ENCODE results near the gene CTAGE1.
"Not testable (repeated sequence)": the region's sequence is repeated elsewhere in the genome, so short reads cannot be mapped to it uniquely, and the experiment has no call there.

Gene CTAGE1

DNA sequence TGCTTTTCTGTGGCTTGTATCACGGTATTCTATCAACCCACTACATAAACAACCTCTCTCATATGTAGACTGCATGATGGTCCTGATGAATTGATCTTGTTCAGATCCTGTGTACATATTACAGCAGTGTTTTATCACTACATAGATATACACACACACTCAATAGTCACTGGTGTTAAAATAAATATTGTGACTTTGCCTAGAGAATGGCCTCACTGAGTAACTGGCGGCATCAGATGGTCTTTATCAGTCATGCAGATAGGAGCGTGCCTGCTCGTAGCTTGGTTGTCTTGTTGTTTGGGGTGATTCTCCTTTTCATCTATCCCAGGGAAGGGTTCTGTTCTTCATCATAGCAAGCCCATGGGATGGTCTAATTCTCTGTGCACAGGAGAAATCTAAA is 18.4 kb upstream of the CTAGE1 start:
- no peak for DNase-seq (ENCODE audit: low read depth)

DNA sequence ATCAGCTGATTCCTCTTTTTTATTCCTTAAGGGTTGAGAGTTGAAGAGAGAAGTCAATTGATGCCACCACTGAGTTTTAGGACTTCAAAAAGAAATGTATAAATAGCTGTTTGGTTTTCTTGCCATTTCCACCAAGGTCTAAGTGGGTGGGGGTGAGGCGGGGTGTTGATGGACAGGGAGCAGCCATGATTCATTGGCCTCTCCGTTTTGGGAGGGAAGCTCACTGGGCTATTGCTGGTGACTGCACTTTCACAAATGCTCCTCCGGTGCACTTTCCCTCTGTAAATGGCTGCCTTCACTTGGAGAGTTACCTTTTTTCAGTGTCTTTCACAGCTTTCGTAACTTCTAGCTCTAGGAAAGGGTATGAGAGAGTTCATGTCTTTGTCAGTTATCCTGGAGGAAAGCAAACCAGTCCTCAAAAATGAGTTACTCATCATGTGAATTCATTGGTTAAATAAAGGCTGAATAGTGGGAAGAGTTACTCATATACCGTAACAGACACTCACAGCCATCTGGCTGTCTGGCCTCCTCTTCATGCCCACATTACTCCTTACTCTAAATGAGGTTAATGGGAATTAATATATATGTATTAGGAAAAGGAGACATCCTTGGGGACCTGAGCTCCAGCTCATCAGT is 17.4 kb upstream of the CTAGE1 start:
- no peak for DNase-seq (ENCODE audit: low read depth)

DNA sequence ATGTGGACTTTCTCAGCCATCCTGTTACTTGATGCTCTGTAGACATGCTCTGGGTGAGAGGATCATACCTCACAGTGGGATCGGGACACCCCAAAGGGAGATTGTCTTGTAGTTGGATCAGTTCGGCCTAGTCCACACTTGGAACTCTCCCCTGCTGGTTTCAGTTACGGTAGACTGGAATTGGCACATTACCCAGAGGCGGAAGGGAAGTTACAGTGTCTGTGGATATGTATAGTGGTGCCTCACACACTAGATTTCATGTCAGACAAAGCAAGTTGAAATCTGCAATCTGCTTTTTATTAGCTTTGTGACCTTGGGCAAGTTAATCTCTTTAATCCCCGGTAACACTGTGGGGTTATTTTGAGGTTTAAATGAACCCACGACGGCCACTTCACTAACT is 16.2 kb upstream of the CTAGE1 start:
- DNase-seq (ENCODE audit: low read depth) = no peak

DNA sequence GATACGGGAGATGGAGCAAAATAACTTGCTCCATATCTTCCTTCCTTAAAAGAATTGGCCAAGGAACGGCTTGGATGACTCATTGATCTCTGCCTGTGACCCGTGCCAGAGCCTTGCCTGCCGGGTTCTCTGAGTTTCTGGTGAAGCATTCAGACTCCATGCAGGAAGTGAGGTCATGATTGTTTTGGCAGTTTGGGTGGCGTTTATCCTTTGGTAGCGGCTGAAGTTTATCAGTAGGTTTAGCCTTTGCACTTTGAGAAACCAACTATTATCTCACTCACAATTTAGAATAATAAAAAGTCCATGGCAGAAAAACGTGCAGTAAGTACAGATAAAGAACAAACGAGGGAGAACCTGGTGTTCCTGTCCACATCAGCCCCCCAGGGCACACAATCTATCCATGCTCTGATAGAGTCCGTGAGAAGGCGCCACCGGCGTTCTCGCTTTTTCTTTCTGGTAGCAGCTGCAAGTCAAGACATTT is 15.0 kb upstream of the CTAGE1 start:
- DNase-seq (ENCODE audit: low read depth) = no peak

DNA sequence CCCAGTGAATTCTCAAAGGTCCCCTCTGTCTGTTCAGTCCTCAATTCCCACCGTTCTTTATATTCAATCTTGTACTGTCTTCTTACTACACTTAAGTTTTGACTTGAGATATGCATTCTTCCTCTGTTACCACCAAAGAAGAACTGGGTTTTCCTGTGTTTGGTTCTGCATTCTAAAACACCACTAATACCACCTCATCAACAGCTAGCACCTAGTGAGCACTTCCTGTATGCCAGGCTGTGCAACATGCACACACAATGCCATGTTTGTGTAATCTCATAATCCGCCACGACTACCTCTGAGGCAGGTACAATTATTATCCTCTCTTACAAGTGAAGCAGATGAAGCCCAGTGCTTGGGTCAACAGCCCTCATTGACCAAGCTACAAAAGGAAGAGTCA is 11.8 kb upstream of the CTAGE1 start:
- DNase-seq (ENCODE audit: low read depth) = no peak

DNA sequence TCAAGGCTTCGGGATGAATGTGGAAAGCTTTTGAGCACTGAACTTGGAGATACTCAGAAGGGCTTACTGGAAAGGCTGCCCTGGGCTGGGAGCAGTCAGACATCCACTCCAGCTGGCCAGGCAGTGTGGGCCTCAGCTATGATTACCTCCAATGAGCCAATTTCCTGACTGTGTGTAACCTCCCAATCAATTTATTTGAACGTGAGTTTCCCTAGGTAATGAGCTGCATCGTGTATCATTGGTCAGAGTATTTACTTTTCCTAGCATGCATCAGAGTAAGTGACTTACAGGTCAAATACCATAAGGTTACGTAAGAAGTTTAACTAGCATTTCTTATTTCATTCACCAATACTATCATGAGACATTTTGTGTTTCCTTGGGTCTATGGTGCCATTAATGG is 11.0 kb upstream of the CTAGE1 start:
- no peak for DNase-seq (ENCODE audit: low read depth)

DNA sequence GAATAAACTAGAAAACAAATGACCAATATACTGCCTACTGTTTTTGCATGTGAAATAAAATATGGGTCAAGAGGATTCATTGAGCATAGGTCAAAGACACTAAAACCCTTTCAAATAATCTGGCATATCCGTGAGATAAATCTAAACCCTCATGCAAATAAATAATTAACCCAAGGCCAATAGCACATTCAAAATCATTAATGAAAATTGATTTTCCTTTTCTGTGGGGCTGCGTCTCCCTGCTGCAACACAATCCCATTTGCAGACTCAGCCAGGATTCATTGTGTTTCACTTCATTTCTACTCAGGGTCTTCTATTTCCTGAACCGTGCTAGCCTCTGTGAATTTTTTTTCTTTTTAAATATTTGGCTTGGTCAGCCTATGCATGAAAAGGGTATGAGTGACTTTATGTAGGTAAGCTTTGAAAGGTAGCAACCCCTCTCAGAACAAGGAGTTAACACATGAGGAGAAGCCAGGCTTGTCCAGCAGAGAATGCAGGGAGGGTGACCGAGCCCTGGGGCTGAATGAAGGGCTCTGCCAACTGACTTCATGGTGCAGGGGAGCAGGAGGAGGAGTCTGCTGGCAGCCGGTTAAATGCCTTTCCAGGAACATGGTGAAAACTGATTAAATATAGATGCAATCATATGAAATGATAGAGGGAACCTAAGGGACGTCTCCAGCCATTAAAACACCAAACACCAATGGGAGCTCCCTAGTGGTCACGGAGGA is 10.3 kb upstream of the CTAGE1 start:
- DNase-seq (ENCODE audit: low read depth) = no peak

DNA sequence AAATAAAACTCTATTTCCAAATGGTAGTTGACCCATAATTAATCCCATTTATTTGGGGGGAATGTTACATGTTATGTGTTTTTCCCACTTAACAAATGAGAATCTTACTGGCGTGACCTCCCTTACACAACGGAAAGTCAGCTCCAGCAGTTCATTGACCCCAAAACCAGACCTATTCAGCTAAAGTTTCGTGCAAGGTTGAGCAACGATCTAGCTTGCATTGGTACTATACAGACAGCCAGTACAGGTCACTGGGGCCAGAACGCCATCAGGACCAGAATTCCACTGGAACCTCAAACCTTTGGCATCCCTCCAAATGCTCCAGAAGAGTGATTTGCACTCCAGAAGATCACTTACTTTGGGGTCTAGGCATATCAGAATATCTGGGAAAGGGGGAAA is 6.8 kb upstream of the CTAGE1 start:
- no peak for DNase-seq (ENCODE audit: low read depth)

DNA sequence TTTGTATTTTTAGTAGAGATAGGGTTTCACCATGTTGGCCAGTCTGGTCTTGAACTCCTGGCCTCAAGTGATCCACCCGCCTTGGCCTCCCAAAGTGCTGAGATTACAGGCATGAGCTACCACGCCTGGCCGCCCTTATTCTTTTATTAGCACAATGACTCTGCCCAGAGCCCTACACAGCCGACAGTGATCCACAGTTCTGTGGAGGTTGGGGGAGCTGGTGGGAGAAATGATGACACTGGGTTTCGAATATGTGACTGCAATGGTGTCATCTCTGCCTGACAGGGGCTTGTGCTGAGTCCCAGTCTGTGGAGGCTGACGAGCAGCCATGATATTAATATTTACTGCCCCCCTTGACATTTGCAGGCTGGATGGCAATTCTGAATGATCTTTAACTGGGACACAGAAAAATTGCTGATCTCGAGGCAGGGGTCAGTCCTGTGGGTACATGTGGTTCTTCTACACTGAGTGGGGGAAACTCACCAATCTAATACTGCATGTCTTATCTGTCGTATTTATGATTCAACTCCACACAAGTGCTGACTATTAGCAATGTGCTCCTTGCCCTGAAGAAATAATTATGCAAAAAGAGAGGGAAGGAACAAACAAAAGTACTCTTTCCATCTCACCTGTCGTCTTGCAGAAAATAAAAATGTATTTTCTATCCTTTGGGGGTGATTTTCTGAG is 6.3 kb upstream of the CTAGE1 start:
- DNase-seq (ENCODE audit: low read depth) = no peak

DNA sequence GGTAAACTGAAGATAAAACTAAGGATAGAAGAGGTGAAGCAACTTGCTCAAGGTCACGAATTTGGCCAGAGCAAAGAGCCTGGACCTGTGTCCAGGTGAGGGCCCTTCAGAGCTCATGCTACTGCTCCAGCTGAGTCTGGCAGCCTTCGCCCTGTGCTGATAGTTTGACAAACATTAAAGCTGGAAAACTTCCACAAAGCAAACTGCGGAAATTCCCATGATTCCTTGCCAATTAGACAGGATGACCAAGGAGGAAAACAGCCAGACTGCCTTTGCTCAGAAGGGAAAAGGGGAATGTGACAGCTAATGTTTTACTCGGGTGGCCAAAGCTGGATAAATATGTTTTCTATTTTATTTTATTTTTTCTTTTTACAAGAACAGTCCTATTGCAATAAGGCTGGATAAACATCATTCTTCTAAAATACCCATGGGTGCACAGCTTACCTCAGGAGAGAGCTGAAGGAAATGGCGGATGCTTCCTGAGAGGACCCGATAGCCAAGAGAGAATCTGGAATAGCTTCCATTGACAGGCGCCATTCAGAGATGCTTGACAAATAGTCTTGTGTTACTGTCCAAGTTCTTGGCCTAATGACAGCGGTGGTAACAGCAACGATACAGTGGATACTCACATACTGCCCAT is 5.3 kb upstream of the CTAGE1 start:
- DNase-seq (ENCODE audit: low read depth) = no peak

DNA sequence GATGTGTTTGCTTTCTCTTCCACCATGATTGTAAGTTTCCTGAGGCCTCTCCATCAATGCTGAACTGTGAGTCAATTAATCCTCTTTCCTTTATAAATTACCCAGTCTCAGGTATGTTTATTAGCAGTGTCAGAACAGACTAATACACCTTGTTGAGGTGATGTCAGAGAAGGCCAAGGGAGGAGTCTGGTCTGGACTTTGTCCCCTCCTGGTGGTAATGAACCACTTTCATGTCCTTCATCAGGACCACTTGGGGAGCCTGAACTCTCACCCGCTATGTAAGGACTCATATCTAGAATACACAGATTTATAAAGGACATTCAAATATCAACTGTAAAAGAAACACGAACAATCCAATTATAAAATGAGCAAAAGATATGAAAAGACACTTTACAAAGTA is 2.9 kb upstream of the CTAGE1 start:
- no peak for DNase-seq (ENCODE audit: low read depth)

DNA sequence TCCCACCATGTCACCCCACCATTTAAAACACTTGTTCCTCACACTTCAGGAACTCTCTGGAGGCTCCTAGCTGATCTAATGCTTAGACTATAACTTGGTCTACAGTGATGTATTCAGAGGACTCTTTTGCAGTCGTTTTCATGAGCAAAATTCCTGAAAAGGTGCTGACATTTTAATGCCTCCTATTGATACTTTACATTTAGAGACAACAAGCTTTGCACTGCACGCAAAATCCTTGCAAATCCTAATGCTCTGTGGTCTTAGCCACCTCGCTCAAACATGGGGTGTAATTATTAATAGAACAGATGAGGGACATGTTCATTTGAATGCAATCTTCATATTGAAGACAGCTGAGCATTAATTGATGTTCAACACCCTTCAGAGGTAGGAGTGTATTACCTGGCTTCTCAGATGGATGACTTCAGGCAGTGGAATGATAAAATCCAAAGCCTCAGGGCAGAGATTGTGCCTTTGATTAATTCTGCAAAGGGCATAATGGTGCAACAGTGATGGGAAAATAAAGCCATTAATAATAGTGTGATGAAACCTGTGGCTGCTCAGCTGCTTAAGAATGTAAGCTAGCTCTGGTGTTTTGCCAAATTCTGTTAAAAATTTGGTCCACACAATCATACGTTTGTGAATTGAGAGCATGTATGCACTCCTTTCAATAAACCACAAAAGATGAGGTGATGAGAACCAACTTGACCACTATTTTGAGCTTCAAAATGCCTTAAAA is 5.4 kb downstream of the CTAGE1 start:
- no peak for DNase-seq (ENCODE audit: low read depth)

DNA sequence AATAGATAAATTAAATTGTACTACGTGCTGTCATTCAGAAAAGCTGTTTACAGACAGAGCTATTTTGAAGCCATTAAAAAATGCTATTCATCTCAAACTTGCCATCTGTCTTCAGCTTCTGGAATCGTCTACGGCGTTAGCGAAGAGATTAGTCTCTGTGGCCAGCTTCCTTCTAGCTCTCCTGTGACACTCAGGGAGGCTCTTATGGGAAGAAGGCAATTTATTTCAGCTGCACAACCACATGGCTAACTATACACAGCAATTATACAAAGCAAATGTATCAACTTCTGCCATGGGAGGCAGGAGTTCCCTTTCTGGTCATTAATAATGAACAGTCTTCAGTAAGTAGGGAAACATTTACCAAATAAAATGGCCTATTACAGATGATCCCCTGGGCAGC is 6.3 kb downstream of the CTAGE1 start:
- no peak for DNase-seq (ENCODE audit: low read depth)

DNA sequence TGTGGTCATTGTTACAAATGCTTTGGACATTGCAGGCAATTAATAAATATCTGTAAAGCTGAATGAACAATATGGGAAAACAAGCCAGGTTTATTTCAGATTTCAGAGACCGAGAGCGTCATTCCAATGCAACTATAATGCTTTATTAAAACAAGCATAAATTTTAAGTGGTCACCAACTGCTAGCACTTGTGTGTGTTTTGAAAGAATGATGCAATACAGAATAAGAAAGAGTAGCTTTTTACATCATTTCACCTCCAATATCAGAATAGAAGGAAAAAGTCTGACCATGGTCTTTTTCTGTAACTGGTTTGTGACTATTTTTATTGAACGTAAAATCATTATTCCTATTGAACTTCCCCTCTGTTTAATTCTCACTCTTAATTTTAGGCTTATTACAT is 7.6 kb downstream of the CTAGE1 start:
- DNase-seq (ENCODE audit: low read depth) = no peak

DNA sequence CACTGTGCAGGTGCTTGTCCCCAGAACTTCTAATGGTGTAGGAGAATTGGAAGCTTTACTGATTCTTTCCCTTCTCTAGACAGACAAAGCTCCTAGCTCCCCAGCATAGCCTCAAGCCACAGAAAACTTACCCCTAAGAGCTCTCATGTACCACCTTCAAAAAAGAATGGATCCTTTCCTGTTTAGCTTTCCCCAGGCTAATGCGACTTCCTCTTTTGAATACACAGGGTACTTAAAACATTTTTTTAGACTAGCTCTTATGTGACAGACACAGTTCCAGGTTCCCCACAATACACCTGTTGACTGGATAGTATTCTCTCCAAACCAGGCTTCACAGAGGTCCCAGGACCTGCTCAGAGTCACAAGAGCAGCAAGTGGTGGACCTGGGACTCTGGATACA is 8.3 kb downstream of the CTAGE1 start:
- no peak for DNase-seq (ENCODE audit: low read depth)

DNA sequence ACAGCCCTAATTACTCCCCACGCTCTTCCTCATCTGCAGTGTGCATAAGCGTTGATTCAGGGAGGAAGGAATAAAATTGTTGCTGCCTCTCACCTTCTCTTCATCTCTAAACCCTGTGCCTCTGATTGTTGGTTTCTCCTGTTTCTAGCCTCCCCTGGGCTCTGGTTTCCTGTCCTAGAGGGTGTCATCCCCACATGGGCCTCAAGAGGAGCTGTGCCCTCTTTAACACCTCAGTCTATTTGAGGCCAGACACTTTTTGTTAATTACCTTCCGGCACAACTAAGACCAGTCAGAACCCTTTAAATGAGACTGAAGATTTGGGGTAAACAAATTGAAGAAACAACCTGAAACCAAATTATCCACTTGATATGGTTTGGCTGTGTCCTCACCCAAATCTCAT is 9.7 kb downstream of the CTAGE1 start:
- DNase-seq (ENCODE audit: low read depth) = no peak

DNA sequence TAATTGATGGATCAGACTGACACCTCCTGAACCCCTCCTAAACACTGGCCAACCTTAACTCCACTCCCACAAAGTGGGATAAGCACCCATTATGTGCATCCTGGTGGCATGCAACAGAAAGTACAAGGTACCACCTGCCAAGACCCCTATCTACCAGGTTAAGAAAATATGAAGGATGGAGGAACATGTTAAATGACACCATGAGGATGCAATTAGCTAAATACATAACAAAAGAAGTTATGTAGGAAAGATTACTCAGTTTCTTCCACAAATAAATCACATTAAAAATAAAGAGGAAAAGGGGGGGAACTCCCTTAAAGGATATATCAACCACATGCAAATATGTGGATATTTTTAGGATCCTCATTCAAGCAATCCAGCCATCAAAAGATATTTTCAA is 12.6 kb downstream of the CTAGE1 start:
- no peak for DNase-seq (ENCODE audit: low read depth)

DNA sequence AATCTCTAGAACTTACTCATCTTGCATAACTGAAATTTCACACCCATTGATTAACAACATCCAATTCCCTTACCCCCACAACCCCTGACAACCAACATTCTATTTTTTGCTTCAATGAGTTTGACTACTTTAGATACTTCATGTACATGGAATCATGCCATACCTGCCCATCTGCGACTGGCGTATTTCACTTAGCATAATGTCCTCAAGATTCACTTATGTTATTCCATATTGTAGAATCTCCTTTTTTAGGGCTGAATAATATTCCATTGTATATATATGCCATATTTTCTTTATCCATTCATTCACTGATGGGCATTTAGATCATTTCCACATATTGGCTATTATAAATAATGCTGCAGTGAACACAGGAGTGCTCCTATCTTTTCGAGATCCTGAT is 13.8 kb downstream of the CTAGE1 start:
- DNase-seq (ENCODE audit: low read depth) = no peak

DNA sequence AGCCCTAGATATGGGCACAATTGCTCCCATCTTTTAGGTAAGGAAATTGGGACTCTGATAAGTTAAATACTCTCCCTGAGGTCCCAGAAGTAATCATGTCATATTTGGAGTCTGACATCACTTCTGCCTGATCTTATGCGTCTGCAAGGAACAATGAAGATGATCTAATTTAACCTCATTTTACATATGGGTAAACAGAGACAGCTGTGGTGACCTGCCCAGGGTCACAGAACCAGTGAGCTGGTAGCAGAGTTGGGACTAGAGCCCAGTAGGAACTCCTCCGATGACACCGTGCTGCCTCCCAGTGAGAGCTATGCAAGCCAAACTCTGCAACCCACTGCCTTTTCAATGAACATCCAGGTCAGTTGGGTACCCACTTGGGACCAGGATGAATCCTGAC is 17.8 kb downstream of the CTAGE1 start:
- DNase-seq (ENCODE audit: low read depth) = no peak

DNA sequence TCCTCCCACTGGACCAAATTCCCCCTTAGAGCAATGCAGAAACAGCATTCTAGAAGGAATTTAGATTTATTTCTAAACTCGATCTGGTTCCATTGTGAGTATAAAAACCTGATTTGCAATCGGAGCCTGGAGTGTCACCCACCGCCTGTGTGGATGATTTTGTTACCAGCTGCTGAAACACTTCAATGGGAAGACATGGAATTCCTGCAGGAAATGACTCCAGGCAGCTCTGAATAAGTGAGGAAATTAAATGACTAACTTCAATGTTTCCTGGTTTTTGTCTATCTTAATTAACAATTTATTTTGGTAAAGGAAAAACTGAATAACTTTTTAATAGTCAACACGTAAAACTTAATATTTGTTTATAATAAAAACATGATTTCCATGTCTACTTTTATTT is 19.3 kb downstream of the CTAGE1 start:
- DNase-seq (ENCODE audit: low read depth) = no peak

DNA sequence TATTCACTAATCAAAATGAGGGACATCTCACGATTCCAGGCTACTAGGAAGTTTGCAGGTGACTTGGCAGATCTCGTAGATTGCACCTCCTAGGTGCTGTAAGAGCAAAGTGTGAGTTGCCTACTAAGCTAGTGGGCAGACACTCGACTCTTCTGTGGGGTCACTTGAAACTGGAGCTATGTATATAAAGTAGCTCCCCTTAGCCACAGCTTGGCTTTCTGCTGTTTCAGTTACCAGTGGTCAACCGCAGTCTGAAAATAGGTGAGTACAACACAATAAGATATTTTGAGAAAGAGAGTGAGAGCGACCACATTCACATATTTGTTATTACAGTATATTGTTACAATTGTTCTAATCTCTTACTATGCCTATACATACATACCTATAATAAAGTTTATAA is 23.3 kb downstream of the CTAGE1 start:
- DNase-seq (ENCODE audit: low read depth) = no peak

DNA sequence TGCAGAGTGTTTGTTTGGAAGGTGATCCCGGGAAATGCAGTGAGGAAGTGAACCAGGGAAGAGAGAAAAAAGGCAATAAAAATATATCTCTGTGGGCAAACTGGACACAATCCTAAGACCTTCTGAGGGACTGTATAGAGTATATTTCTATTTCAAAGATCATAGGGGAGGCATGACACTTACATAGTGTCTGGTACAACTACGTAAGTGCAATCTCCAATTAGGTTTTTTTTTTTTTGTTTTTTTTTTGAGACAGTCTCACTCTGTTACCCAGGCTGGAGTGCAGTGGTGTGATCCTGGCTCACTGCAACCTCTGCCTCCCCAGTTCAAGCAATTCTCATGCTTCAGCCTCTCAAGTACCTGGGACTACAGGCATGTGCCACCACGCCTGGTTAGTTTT is 24.6 kb downstream of the CTAGE1 start:
- not testable (repeated sequence) for DNase-seq (ENCODE audit: low read depth)
